PC-9 (cell line): ENCODE measurements around the gene PDE7B.

Source experiments
- EZH2 ChIP-seq: fragments of 200-600 bp; sonication (generic); IDR thresholded peaks from 2 replicates; pipeline ENCODE4 v1.8.0; 2017; ENCODE audit warnings: antibody characterized with exemption, low read depth
- TF ChIP-seq, protein P1 (sequence below): fragments of 200-600 bp; sonication (generic); conservative IDR thresholded peaks from 2 replicates; pipeline ENCODE4 v1.6.1; 2017; ENCODE audit warnings: mixed run types, antibody characterized with exemption, mild to moderate bottlenecking, moderate library complexity

DNA sequence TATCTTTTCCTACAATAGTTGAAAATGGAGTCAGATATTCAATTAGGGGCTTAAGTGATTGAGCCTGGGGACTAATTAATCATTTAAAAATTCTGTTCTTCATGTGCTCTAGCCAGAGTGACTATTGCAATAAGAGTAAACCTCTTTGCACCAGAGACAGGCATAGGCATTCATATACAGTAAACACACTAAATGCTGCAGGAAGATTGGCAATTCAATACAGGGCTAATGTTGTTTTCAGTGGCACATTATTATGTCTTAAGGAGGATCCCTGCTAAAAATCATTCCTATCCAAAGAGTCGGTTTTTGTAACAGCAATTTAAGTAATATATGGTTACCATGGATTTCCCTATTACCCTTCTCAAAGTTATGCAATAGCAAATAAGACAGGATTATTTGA, 1.2 kb downstream of the PDE7B start:
- TF ChIP-seq, protein P1, sequence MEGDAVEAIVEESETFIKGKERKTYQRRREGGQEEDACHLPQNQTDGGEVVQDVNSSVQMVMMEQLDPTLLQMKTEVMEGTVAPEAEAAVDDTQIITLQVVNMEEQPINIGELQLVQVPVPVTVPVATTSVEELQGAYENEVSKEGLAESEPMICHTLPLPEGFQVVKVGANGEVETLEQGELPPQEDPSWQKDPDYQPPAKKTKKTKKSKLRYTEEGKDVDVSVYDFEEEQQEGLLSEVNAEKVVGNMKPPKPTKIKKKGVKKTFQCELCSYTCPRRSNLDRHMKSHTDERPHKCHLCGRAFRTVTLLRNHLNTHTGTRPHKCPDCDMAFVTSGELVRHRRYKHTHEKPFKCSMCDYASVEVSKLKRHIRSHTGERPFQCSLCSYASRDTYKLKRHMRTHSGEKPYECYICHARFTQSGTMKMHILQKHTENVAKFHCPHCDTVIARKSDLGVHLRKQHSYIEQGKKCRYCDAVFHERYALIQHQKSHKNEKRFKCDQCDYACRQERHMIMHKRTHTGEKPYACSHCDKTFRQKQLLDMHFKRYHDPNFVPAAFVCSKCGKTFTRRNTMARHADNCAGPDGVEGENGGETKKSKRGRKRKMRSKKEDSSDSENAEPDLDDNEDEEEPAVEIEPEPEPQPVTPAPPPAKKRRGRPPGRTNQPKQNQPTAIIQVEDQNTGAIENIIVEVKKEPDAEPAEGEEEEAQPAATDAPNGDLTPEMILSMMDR = no peak
- no peak for TF ChIP-seq EZH2
